Stomach (tissue), 9 donors: ENCODE data around the gene TESK2. TPM values are rescaled to one million over a fixed set of nuclear protein-coding genes. Genes with fewer than 3 reads are reported as not detected.

ENCODE experiments used
- DNase-seq, 2 donors: peaks; one replicate each; pipeline versions ENCODE4 v3.0.0 to v3.0.0-alpha.2; 2013 to 2019
- H3K27ac ChIP-seq, 5 donors: fragments of 200-600 bp in 4 of 5; sonication (generic) in 4 of 5; one replicate each; pipeline ENCODE4 v1.5.1; 2013 to 2019; ENCODE audit warnings: mild to moderate bottlenecking in 1 of 5, moderate library complexity in 1 of 5
- H3K27me3 ChIP-seq, 3 donors: fragments of 200-600 bp; sonication (generic); one replicate each; pipeline ENCODE4 v1.5.1; 2017 to 2019; ENCODE audit warnings: mixed run types in 1 of 3
- H3K36me3 ChIP-seq, 4 donors: fragments of 200-600 bp; sonication (generic); 1 replicate in 3 of 4; 2 replicates in 1 of 4; pipeline ENCODE4 v1.5.1; 2016 to 2019
- H3K4me1 ChIP-seq, 4 donors: fragments of 200-600 bp; sonication (generic); one replicate each; pipeline ENCODE4 v1.5.1; 2016 to 2019
- H3K4me3 ChIP-seq, 4 donors: fragments of 200-600 bp; sonication (generic) in 3 of 4; one replicate each; pipeline ENCODE4 v1.5.1; 2016 to 2019; ENCODE audit warnings: mild to moderate bottlenecking in 1 of 4
- H3K9me3 ChIP-seq, 4 donors: fragments of 200-600 bp; sonication (generic); one replicate each; pipeline ENCODE4 v1.5.1; 2016 to 2019
- EP300 ChIP-seq: sonication (generic); formaldehyde crosslinking; IDR thresholded peaks from one replicate; pipeline ENCODE4 v1.6.1; 2017; ENCODE audit warnings: antibody characterized with exemption
- POLR2A ChIP-seq, 4 donors: fragments of 450-650 bp; IDR thresholded peaks; one replicate each; pipeline ENCODE4 v1.6.1; 2016; ENCODE audit warnings: antibody characterized with exemption in 4 of 4, control low read depth in 2 of 4, mild to moderate bottlenecking in 1 of 4, moderate library complexity in 1 of 4
- POLR2AphosphoS5 ChIP-seq, 3 donors: sonication (generic); formaldehyde crosslinking; IDR thresholded peaks; one replicate each; pipeline ENCODE4 v1.6.1; 2016; ENCODE audit warnings: antibody characterized with exemption in 3 of 3
- WGBS, 5 donors: extraction: QIAGEN DNeasy Blood & Tissue Kit in 3 of 5; methylation state at CpG; one replicate each; pipeline versions ENCODE4 v1.1.5 to v1.1.7; 2013 to 2018; 5-methylcytosine and 5-hydroxymethylcytosine counted together
- intact Hi-C: fragments of 100-400 bp; cut with DNase I; formaldehyde crosslinking; loops from one replicate; pipeline ENCODE4 v1.15.1; 2023; ENCODE audit warnings: low total_unique reads
- polyA plus RNA-seq, 3 donors: library from polyadenylated mRNA; stranded (reverse); fragments of 200-250 nt; gene quantifications; one replicate each; pipeline ENCODE4 v1.2.3, GENCODE V29; 2013
- total RNA-seq, 5 donors: library from RNA; depleted of rRNA; stranded (reverse); fragments of >200 nt; gene quantifications; one replicate each; pipeline versions ENCODE4 v1.1.0 to v1.2.3, GENCODE V29; 2014 to 2016
- TF ChIP-seq, protein P1 (sequence below), 7 experiments: fragments of 450-650 bp in 4 of 7; fragments of 200-600 bp in 3 of 7; sonication (generic) in 3 of 7; IDR thresholded peaks; one replicate each; pipeline ENCODE4 v1.5.1; 2016 to 2019; ENCODE audit warnings: antibody characterized with exemption in 7 of 7, control low read depth in 2 of 7, mild to moderate bottlenecking in 1 of 7
- donor health status: healthy with polysubstance abuse.
- donor health status: Bipolar disorder and iron deficiency.
- donor health status: healthy.

Gene TESK2
- total and polyA plus RNA-seq, 8 donors: 2.8 to 11.2 (median 4.0) TPM; not detected in 1

GRCh38 chr1:45348609-45348965, 142.4 kb downstream of the TESK2 start:
- Histone ChIP-seq H3K4me1 (peaks cover 0 to 21% (median 16%) of the 10 kb centered on the region in 4 donors), H3K36me3 (peaks cover 15 to 39% (median 31%) of the 10 kb centered on the region in 4 donors), H3K9me3 (no peaks in the 10 kb centered on the region), H3K27ac (peak overlapping the region in 4 of 5 donors; percentile 1 to 61 (median 22)), H3K4me3 (no peak overlapping the region), H3K27me3 (no peaks in the 10 kb centered on the region)
- DNase-seq: no peak
- intact Hi-C loops: no loop called here
- TF ChIP-seq POLR2A (IDR thresholded peaks at IDR 0.05): no peak
- no peak for TF ChIP-seq POLR2AphosphoS5 (IDR thresholded peaks at IDR 0.05)
- WGBS, 5 donors: 20 to 39% (median 33%) methylated on average over 1 of the region's 1 CpG

DNA sequence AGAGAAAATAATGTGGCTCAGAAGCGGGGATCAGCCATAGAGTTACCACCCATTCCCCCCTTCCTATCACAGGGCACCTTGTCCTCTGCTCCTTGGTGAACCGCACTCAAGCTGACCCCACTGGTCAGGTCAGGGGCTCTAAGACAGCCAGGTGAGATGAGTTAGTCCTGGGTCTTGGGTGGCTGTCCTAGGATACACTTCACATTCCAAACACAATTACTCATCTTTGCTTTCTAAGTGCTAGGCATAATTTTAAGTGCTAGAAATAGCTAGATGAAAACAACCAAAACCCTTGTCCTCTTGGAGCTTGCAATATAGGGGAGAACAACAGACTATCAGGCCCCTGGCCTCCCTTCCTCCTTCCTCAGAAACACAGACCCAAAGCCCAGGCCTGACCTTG, 142.9 kb downstream of the TESK2 start:
- Histone ChIP-seq H3K27me3 (no peaks in the 10 kb centered on the region), H3K9me3 (no peaks in the 10 kb centered on the region), H3K4me1 (peaks cover 0 to 21% (median 16%) of the 10 kb centered on the region in 4 donors), H3K27ac (peak overlapping the region in 3 of 5 donors; percentile 4 to 61 (median 39)), H3K4me3 (no peak overlapping the region), H3K36me3 (peaks cover 21 to 43% (median 37%) of the 10 kb centered on the region in 4 donors)
- TF ChIP-seq POLR2A (IDR thresholded peaks at IDR 0.05): no peak
- TF ChIP-seq, protein P1, sequence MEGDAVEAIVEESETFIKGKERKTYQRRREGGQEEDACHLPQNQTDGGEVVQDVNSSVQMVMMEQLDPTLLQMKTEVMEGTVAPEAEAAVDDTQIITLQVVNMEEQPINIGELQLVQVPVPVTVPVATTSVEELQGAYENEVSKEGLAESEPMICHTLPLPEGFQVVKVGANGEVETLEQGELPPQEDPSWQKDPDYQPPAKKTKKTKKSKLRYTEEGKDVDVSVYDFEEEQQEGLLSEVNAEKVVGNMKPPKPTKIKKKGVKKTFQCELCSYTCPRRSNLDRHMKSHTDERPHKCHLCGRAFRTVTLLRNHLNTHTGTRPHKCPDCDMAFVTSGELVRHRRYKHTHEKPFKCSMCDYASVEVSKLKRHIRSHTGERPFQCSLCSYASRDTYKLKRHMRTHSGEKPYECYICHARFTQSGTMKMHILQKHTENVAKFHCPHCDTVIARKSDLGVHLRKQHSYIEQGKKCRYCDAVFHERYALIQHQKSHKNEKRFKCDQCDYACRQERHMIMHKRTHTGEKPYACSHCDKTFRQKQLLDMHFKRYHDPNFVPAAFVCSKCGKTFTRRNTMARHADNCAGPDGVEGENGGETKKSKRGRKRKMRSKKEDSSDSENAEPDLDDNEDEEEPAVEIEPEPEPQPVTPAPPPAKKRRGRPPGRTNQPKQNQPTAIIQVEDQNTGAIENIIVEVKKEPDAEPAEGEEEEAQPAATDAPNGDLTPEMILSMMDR (IDR thresholded peaks at IDR 0.05): no peak
- TF ChIP-seq POLR2AphosphoS5 (IDR thresholded peaks at IDR 0.05): no peak
- no peak for TF ChIP-seq EP300
- intact Hi-C loops: no loop called here
- DNase-seq: no peak
- 89 to 100% (median 97%) methylated on average over 2 of the region's 2 CpGs for WGBS, 5 donors

DNA sequence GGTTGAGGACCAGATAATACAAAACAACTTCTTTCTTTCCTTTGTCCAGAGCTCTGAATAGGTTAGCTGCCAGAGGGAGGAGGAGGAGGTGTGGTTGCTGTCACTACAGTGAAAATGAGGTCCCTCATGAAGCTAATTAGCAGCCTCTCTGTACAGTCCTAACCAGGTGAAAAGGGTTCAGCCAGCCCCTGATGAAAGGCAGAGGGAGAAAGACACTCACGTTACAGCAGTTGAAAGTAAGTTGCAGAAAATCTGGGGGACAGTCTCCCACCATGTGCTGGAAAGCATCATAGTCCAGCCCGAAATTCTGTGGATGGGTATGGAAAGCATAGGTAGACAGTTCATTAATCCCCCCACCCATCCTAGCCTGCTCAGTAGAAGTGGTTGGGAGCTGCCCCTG, 144.5 kb downstream of the TESK2 start:
- H3K36me3 ChIP-seq: peaks cover 30 to 58% (median 51%) of the 10 kb centered on the region in 4 donors
- intact Hi-C loops: no loop called here
- TF ChIP-seq POLR2A (IDR thresholded peaks at IDR 0.05) (no peak), POLR2AphosphoS5 (IDR thresholded peaks at IDR 0.05) (no peak), EP300 (no peak)
- TF ChIP-seq, protein P1 (IDR thresholded peaks at IDR 0.05): no peak
- no peaks in the 10 kb centered on the region for H3K27me3 ChIP-seq
- H3K27ac ChIP-seq: no peak overlapping the region
- peaks cover 12 to 31% (median 24%) of the 10 kb centered on the region in 4 donors for H3K4me1 ChIP-seq
- WGBS, 5 donors: 82 to 98% (median 88%) methylated on average over 2 of the region's 2 CpGs
- no peaks in the 10 kb centered on the region for H3K9me3 ChIP-seq
- DNase-seq: no peak
- no peak overlapping the region for H3K4me3 ChIP-seq

DNA sequence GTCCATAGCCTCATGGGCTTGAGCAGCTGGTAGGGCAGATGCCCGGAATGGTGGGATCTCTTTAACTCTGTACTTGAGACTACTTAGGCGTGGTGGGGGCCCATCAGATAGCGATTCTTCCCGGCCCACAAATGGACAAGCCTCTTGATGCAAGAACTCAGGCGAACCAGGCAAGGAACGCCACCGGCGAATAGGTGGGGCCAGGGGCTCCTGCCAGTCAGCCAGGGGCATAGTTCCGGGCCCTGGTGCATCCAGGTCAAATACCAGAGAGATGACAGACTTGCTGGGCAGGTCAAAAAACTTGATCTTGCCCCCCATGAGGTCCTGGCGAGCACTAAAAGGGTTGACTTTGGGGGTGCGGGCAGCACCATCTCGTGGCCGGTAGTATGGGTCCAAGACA, 145.9 kb downstream of the TESK2 start:
- Histone ChIP-seq H3K27ac (no peak overlapping the region), H3K4me3 (no peak overlapping the region), H3K27me3 (no peaks in the 10 kb centered on the region), H3K9me3 (no peaks in the 10 kb centered on the region), H3K4me1 (peaks cover 24 to 43% (median 34%) of the 10 kb centered on the region in 4 donors), H3K36me3 (peaks cover 30 to 58% (median 51%) of the 10 kb centered on the region in 4 donors)
- intact Hi-C loops: no loop called here
- DNase-seq: no peak
- TF ChIP-seq POLR2AphosphoS5 (IDR thresholded peaks at IDR 0.05) (no peak), POLR2A (IDR thresholded peaks at IDR 0.05) (no peak)
- 92 to 98% (median 92%) methylated on average over 13 of the region's 13 CpGs for WGBS, 5 donors

GRCh38 chr1:45344499-45344898, 146.5 kb downstream of the TESK2 start:
- no peak overlapping the region for H3K27ac ChIP-seq
- 88 to 100% (median 95%) methylated on average over 1 to 2 of the region's 2 CpGs for WGBS, 5 donors
- intact Hi-C loops: no loop called here
- H3K36me3 ChIP-seq: peaks cover 30 to 58% (median 51%) of the 10 kb centered on the region in 4 donors
- H3K4me3 ChIP-seq: no peak overlapping the region
- no peaks in the 10 kb centered on the region for H3K9me3 ChIP-seq
- no peaks in the 10 kb centered on the region for H3K27me3 ChIP-seq
- H3K4me1 ChIP-seq: peaks cover 26 to 40% (median 34%) of the 10 kb centered on the region in 4 donors
- DNase-seq: no peak
- TF ChIP-seq POLR2A (IDR thresholded peaks at IDR 0.05) (no peak), POLR2AphosphoS5 (IDR thresholded peaks at IDR 0.05) (no peak), EP300 (no peak)
- TF ChIP-seq, protein P1 (IDR thresholded peaks at IDR 0.05): no peak
